ENCODE results near the gene EPHB2.

DNA sequence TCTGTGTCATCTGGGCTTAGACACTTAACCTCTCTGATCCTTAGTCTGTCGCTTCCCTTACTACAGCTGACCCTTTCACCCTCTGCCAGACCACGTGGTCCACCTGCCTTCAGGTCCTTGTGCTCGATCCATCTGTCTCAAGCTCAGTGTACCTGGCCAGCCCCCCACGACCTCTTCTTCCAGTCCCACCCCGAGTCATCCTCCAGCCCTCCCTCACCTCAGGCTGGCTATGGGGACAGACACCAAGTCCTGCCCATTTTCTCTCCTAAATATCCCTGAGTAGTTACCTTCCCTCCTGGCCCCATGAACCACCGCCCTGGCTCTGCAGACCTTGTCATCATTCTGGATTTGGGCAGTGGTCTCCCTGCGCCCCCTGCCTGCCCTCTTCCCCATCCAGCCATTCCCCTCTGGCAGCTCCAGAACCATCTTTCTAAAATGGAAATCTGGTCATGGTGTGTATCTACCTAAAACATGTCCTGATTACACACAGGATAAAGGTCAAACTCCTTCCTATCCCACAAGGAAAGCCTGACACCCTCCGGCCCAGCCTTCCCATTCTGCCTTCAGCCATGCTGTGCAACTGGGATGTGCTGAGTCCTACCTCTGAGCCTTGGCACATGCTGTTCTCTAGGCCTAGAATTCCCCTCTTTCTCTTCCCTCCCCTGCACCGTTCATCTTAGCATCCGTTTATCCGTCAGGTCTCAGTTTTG, 107.6 kb downstream of the EPHB2 start:
- no peak for TF ChIP-seq EZH2 (optimal IDR thresholded peaks at IDR 0.05; ENCODE audit: low read depth, low read length)
- TF ChIP-seq CTCF (IDR thresholded peaks at IDR 0.05; ENCODE audit: low read length) = no peak

Measured in MM.1S (cell line).